ENCODE data around the gene SHQ1. TPM values are rescaled to one million over a fixed set of nuclear protein-coding genes. Genes with fewer than 3 reads are reported as not detected.

SHQ1 gene
- total and polyA plus RNA-seq, 9 donors: 6.6 to 30.0 (median 14.8) TPM

GRCh38 chr3:72750405-72750965, 97.8 kb downstream of the SHQ1 start:
- intact Hi-C loops (cut with DNase I): no loop called here
- no peak for DNase-seq
- Histone ChIP-seq H3K36me3 (no peaks in the 10 kb centered on the region), H3K27me3 (no peaks in the 10 kb centered on the region), H3K9me3 (no peaks in the 10 kb centered on the region), H3K4me1 (ENCODE audit: insufficient read depth) (peaks cover 3% of the 10 kb centered on the region), H3K27ac (no peak overlapping the region), H3K4me3 (no peak overlapping the region)
- 31 to 57% (median 51%) methylated on average over 4 of the region's 4 CpGs for WGBS, 3 donors
- TF ChIP-seq CTCF (IDR thresholded peaks at IDR 0.05) (no peak), EP300 (IDR thresholded peaks at IDR 0.05) (no peak), POLR2A (IDR thresholded peaks at IDR 0.05) (no peak)

DNA sequence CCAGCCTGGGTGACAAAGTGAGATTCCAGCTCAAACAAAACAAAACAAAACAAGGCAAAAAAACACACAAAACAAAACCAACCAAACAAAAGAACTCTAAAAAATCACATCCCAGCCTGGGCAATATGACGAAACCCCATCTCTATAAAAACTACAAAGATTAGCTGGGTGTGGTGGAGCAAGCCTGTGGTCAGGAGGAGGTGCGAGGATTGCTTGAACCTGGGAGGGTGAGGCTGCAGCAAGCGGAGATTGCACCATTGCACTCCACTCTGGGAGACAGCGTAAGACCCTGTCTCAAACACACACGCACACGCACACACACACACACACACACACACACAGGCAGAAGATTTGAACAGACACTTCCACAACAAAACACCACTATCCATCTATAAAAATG, 99.6 kb downstream of the SHQ1 start:
- Histone ChIP-seq H3K4me1 (ENCODE audit: insufficient read depth) (peaks cover 3% of the 10 kb centered on the region), H3K36me3 (no peaks in the 10 kb centered on the region), H3K27ac (no peak overlapping the region), H3K27me3 (no peaks in the 10 kb centered on the region), H3K9me3 (no peaks in the 10 kb centered on the region), H3K4me3 (no peak overlapping the region)
- intact Hi-C loops (cut with DNase I): no loop called here
- WGBS, 3 donors: 83 to 88% (median 88%) methylated on average over 6 of the region's 6 CpGs
- TF ChIP-seq CTCF (IDR thresholded peaks at IDR 0.05): no peak
- no peak for TF ChIP-seq POLR2A (IDR thresholded peaks at IDR 0.05)
- no peak for TF ChIP-seq EP300 (IDR thresholded peaks at IDR 0.05)
- DNase-seq: no peak

GRCh38 chr3:72746430-72747411, 101.5 kb downstream of the SHQ1 start:
- intact Hi-C loops (cut with DNase I): no loop called here
- Histone ChIP-seq H3K4me3 (no peak overlapping the region), H3K36me3 (no peaks in the 10 kb centered on the region), H3K9me3 (no peaks in the 10 kb centered on the region), H3K27ac (no peak overlapping the region), H3K4me1 (ENCODE audit: insufficient read depth) (peaks cover 3% of the 10 kb centered on the region), H3K27me3 (no peaks in the 10 kb centered on the region)
- no peak for DNase-seq
- TF ChIP-seq CTCF (IDR thresholded peaks at IDR 0.05) (no peak), EP300 (IDR thresholded peaks at IDR 0.05) (no peak), POLR2A (IDR thresholded peaks at IDR 0.05) (no peak)
- 51 to 54% (median 52%) methylated on average over 11 of the region's 11 CpGs for WGBS, 3 donors

- peaks cover 1% of the 10 kb centered on the region for H3K4me1 ChIP-seq (ENCODE audit: insufficient read depth)
- intact Hi-C loops (cut with DNase I): no loop called here
- DNase-seq: no peak
- no peaks in the 10 kb centered on the region for H3K27me3 ChIP-seq
- H3K36me3 ChIP-seq: no peaks in the 10 kb centered on the region
- 79 to 81% (median 81%) methylated on average over 17 of the region's 17 CpGs for WGBS, 3 donors
- no peak overlapping the region for H3K27ac ChIP-seq
- H3K9me3 ChIP-seq: no peaks in the 10 kb centered on the region
- no peak overlapping the region for H3K4me3 ChIP-seq
- TF ChIP-seq CTCF (IDR thresholded peaks at IDR 0.05): no peak
Observed at GRCh38 chr3:72745146-72745999, 102.9 kb downstream of the SHQ1 start.
